Left forelimb (tissue), 1 donor: Measurements from ENCODE around the gene CCDC93.

ENCODE experiments used
- DNase-seq: peaks from one replicate; pipeline ENCODE4 v3.0.0-alpha.2; 2018; ENCODE audit warnings: low spot score

Gene CCDC93, protein sequence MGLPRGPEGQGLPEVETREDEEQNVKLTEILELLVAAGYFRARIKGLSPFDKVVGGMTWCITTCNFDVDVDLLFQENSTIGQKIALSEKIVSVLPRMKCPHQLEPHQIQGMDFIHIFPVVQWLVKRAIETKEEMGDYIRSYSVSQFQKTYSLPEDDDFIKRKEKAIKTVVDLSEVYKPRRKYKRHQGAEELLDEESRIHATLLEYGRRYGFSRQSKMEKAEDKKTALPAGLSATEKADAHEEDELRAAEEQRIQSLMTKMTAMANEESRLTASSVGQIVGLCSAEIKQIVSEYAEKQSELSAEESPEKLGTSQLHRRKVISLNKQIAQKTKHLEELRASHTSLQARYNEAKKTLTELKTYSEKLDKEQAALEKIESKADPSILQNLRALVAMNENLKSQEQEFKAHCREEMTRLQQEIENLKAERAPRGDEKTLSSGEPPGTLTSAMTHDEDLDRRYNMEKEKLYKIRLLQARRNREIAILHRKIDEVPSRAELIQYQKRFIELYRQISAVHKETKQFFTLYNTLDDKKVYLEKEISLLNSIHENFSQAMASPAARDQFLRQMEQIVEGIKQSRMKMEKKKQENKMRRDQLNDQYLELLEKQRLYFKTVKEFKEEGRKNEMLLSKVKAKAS

DNA sequence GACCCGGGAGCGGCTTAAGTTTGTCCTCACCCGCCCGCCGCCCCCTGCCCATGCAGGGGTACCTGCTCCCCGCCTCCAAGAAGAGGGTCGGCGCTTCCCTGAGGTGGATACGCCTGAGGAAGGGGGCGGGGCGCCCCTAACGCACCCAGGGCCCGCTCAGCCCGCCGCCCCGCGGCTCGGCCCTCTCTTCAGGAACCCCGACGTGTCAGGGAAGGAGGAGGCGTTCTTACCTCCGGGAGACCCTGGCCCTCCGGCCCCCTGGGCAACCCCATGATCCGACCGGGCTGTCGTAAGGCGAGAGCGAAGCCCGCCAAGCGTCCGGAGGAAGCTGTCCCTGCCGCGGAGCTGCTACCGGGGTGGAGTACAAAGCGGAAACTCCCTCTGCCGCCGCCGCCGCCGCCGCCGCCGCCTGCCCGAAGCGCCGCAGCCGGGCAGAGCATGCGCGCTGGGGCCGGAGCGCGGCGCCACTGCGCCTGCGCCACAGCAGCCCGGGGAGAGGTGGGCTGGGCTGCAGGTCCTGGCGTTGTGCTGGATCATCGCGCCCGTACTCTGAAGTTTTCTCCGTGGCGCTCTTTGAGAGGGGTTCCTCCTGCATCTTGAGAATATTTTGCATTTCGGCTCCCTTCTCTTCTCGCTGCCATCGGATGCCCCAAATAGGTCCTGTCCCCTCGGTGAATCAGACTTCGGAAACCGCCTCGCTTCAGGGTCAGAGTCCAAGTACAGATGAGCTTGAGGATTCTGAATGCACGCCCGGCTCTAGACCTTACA is at the start of gene CCDC93:
Gene CCDC93, minus strand, starts transcription at position 347 of the 768 bp plus-strand sequence. Its CDS starts 75 bp downstream, at position 272.
- DNase-seq = peak; percentile 92

DNA sequence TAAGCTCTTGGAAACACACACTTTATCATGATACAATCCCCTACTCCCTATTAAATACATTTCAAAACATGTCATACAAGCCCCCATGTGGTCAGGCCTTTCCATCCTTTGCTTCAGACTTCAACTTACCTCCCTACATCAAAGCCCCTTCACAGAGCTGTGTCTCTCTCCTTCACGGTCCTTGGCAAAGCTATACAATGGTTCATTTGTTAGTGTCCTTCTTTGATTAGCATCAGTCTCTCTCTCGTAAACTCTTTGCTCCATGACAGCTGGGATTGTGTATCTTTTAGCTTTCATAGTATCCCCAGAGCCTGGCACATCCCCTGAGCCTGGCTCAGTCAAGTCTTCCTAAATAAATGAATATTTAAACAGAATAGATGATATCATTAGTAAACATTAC is 48.8 kb upstream of the CCDC93 start:
- DNase-seq = no peak

DNA sequence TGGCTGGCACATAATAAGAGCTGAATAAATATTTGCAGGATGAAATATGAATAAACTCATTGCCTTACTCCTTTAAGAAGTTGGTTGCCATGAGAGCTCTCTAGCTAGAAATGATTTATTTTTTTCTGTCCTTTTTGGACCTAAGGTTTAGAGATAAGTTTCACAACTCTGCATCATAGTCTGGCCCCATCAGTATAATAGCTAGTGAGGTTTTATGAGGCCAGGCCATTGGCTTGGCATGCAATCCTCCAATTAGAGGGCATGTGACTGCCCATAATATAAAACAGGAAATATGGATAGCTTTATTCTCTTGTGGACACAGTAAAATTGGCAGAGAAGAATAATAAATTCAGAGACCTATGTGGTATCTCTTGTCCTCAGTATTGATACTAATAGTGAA is 48.2 kb upstream of the CCDC93 start:
- DNase-seq = no peak

DNA sequence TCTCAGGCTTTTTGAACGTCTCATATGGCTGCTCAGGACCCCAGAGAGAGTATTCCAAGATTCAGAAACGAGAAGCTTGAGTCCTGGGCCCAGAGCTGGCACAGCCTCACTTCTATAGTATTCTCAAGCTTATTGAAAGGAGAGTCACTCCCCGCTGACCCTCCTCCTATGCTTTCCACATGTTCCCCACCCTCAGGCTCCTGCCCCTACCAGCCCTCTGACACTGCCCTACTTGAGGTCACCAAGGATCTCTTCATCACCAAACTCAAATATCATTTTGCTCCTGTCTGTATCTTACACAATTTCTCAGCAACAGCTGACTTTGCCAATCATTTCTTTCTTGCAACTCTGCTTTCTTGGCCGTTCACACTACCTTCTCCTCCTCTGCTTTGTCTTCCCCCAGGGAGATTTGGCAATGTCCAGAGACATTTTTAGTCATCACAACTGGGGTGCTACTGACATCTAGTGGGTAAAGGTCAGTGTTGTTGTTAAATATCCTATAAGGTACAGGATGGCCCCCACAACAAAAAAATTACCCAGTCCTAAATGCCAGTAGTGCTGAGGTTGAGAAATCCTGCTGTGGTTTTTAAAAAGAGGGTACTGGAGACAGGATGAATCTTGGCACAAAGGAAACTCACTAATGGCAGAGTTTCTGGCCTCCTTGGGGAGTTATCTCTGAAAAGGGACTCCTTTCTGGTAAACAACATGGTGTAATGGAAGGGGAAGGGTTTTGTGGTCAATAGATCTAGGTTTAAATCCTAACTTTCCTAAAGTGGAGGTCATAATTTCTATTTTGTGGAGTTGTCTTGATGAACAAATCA is 47.5 kb upstream of the CCDC93 start:
- DNase-seq = no peak

DNA sequence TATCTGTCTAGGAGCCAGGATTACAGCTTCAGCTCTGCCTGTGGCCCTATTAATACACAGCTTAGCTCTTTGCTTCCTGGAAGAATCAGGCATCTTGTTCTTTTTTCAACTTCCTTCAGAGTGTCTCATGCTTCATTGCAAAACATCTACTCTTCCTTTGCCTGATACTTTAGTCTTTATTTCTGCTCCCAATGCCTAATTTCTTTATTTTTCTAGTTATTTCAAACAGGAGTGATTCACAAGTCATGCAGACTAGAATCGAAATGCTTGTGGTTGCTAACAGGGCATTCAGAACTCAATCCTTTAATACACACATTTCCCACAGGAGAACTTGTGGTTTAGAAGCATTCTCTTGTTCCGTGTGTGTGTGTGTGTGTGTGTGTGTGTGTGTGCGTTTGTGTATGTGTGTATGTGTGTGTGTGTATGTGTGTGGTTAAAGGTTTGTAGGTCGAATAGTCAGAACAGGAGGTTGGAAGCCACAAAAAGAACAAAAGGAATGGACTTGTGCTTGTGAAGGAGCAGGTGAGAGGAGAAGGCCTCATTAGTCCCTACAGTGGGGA is 46.1 kb upstream of the CCDC93 start:
- no peak for DNase-seq

DNA sequence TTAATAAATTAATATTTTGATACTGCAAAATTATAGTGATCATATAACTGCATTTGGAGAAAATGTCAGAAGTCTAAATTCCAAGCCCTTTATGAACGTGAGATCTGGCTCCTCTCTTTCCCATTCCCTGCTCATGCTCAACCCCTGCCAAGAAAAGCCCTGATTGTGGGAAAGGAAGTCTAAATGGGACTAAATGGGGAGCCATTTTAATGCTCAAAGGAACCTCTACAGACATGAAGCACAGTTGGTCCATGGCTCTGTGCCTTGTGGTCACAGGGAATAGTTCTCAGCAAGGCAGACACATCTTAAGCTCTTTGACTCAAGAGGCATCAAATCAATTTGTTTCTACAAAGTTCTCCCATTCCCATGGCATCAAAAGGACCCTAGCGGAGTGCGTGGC is 45.1 kb upstream of the CCDC93 start:
- no peak for DNase-seq

DNA sequence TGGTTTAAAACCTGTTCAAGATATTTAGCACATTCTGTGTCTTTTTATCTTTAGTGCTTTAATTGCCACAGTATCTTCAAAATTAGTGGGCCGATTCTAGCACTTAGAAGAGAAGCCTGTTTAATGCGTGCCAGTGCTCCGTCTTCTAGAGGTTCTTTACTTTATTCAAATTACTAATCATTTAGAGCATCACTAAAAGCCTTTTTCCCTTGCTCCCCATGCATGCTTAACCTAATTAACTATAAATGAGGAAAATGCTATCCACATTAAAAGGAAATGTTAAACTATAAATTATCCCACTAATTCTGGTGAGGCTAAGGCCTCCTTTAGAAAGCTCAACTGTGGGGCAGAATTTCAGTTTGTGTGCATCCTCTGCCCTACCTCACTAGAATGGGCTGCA is 42.9 kb upstream of the CCDC93 start:
- DNase-seq = no peak

DNA sequence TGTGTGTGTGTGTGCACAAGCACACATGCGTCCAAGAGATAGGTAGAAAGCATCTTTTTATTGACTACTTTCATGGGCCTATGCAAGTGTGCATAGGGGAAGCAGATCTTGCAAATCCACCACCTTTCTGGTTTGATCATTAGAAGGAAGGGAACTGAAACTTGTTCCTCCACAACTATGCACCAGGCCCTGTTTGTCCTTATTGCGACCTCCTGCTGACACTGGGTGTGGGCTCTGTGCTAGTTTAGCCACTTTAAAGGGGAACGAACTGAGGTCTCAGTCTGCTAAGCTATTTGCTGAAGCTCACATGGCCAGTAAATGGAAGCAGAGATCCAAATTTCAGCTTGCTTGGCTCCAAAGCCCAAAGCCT is 42.3 kb upstream of the CCDC93 start:
- DNase-seq = no peak

DNA sequence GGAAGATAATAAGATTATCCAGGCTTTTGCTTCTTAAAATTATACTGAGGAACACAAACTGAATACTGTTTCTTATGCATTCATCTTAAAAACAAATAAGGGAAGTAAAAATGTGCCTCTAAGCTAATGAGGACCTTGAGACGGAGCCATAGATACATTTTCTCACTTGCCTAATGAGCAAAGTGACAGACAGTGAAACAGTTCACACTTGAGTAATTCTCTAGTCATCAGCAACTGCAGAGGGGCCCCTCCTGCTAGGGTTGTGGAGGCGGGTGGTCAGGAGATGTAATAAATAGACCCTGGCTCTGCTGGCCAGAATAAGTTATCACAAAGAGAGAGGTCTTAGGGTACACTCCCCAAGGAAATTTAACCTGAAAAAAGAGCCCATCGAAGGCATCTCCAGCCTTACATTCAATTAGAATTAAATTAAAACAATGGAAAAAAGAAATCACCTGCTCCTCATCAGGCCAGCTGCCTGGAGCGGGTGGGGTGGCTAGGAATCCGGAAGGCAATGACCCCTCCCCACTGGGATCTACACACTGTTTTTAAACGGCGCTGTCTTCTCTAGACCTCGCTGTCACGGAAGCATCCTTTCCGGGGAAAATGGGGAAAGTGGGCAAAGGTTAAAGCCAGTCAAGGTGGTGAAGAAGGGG is 41.8 kb upstream of the CCDC93 start:
- DNase-seq = no peak

DNA sequence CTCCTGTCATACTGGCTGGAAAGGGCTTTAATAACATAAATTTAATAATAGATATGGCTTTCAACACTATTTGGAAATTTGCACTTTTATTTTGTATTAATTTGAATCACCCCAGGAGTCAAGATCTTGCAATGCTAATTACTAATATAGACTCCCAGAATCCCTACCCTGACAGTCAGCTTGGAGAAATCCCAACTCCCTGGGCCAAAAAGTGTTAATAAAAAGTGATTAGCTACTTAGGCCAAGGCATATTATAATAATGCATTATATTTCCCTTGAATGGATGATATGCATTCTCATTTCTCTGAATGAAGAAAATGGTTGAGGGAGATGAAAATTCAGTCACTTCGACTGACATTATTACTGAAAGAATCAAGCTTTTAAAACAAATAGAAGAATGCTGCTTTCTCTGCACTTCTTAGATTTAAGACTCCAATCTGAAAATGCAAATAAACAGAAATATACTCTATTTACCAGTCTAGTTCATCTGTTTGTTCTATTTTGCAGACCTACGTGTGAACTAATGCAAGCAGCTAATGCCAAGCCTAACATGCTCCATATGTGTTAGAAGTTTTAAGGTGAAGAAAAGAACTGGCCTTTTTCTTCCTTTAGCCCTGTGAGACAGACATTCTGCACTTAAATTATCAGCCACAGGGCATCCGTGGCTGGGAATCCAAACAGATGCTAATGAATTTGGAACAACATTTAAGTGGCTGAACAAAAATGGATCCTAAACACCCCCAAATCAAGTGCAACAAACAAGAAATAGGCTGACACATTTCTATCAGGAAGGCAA is 40.5 kb upstream of the CCDC93 start:
- no peak for DNase-seq

DNA sequence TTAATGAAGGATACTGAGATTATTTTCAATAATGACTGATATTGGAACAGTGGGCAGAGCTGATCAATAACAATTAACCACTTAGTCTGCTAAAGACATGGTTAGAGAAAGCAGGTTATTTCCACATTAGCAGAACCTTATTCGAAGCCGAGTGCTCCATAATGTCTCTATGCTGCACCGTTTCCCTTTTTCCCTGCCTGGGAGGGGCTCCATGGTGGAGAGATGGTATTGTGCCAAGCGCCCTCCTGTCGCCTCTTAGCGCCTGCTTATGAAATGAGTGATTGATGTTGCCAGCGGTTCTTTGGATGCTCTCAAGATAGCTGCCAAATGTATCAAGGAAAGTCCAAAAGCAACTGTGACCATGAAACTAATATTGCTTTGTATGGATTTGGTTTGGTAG is 39.8 kb upstream of the CCDC93 start:
- no peak for DNase-seq

DNA sequence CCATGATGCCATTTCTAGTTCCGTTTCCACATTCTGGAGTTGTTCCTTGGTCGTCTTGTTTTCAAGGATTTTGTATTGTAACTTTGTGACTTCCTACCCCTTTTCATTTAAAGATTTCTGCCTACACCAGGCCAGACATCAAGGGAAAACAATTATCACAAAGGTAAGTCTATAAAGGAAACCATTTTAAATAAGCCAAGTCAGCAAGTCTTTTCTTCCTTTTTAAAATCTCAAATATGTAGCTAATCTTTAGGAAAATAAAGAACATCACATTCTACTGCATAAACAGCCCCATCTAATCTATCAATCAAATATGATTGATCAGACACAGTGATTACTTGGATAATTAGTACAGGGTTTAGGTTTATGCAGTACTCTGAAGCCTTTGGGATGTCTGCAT is 38.6 kb upstream of the CCDC93 start:
- DNase-seq = no peak

DNA sequence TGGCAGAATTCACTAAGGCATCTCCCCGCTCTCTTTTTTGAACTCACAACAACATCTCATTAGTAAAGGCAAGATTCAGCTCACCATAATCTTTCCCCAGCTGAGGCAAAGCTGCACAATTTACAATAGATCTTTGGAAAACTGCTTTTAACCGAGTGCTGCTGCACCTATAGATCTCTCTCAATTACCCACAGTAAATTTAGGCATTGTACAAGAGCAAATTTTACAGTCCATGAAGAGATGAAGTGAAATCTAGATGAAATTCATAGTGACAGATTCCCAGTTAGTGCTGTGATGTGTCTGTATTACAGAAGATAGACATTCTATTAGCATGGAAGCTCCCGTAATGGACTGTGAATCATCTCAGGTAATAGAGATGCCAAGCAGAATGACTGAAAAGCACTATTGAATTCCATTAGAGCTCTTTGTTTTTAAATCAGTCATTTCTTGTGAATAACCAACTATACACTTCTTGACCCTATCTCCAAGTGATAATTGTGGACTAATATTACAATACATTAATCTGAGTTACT is 38.0 kb upstream of the CCDC93 start:
- DNase-seq = no peak

DNA sequence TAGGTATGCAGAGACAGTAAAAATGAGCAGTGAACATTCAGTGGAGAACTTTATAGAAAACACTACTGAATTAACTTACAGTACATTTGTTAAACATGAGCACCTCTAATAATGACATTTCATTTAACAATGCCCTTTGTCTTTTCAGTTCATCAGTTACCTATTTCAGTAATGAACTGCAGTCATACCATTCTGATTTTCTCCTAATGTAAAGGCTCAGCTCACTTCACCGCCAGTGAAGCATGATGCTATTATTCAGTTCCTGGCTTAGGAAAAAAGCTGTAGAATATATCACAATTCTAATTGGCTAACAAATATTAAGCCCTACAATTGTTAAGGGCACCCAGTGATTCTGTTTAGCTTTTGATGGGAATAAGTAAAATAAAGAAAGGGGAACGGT is 37.1 kb upstream of the CCDC93 start:
- no peak for DNase-seq

DNA sequence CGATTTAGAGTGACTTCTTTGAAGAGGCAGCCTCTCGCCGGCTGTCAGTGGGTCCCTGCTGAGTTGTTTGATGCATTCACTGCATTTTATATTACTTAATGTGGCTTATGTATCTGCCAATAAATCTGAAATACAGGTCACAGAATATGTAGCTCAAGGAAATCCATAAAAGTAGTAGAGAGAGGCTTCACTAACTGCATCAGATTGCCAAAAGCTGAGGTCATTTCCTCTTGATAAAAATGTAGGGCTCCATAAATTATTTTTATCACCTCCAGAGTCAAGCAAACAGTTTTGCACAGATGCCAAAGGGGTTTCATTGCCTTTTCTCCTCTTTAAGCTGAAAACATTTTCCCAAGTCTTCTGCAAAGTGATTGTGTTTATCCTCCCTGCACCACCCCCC is 36.5 kb upstream of the CCDC93 start:
- DNase-seq = no peak

DNA sequence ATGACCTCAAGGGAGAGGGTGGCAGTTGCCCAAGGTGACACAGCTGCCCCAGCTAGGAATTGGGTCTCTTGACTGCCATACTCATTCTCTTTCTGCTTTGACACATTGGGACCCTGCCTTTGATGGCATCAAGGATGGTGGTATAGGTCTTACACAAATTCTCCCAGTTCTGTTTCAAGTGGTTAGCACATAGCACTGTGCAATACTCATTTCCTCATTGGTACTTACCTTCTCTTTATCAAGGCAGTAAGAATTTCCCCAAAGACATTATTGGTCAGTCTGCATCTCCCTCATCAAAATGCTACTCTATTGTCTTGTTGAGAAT is 35.9 kb upstream of the CCDC93 start:
- no peak for DNase-seq

DNA sequence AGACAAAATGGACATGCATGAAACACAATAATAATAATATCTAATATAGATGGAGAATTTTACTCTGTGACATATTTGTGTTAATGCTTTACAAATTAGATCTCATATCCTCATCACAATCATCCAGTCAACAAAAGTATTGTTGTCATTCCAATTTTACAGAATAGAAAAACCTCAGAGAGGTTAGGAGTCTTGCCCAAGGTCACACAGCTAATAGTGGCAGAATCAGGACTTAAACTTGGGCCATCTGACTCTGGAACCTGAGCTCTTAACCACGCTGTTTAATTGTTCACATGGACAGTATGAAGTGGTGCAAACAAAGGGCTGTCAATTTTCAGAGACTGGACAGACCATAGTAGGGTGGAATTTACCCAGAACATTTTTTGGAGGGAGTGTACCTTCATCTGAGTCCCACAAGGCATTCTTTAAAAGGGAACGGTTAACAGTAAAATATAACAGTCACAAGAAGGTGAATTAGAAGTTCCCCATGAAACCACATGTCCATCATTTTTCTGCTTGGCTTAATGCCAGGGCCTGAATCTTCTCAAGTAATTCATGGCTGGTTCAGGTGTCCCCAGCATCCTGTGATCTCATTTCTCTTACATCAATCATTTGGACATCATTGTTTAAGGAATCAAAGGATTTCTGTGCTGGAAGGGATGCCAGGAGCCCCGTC is 35.4 kb upstream of the CCDC93 start:
- DNase-seq = no peak

DNA sequence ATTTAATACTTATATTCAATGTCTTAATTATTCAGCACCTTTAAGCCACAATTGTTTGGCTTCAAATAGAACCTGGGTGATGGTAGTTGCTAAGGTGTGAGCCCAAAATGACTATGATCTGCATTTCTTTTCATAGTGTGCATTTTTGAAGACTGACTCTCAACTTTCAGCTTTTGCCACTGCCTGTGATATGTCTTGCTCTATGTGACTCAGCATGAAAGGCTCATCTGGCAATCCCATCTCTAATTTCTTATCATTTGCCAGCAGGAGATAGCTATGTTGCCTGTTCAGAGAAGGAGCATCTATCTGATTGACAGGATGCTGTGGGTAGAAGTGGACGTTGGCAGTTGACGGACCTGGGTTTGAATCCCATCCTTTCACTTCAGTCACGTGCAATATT is 34.5 kb upstream of the CCDC93 start:
- DNase-seq = no peak

DNA sequence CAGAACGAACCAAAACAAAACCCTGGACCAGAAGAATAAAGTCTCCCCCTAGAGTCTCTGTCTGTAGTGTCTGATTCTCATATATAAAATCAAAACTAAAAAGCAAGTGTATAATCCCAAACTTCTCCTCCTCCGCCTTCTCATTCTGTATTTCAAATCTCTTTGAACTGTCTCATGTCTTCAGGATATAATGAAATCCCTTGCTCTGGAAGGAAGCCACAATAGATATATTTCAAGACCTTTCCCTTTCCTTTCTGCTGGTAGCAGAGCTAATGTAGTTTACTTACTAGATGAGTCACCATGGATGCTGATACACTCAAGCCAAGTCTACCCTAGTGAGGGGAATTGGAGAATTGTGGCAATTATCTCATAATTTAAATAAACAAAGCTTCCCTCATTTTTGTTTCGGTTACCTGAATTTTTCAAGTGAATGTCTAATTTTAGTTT is 33.5 kb upstream of the CCDC93 start:
- no peak for DNase-seq
